LHCN-M2 (cell line): ENCODE measurements around the gene CERT1. TPM values are rescaled to one million over a fixed set of nuclear protein-coding genes. Genes with fewer than 3 reads are reported as not detected.

Source experiments
- DNase-seq: peaks from one replicate; pipeline ENCODE4 v3.0.0-alpha.2; 2012; ENCODE audit warnings: low read depth
- total RNA-seq: library from RNA; depleted of rRNA; stranded (reverse); fragments of >200 nt; gene quantifications from 2 replicates; pipeline ENCODE4 v1.2.3, GENCODE V29; 2014

CERT1 gene
- total RNA-seq, 1 experiment from 2014 or later = 15.8 TPM

DNA sequence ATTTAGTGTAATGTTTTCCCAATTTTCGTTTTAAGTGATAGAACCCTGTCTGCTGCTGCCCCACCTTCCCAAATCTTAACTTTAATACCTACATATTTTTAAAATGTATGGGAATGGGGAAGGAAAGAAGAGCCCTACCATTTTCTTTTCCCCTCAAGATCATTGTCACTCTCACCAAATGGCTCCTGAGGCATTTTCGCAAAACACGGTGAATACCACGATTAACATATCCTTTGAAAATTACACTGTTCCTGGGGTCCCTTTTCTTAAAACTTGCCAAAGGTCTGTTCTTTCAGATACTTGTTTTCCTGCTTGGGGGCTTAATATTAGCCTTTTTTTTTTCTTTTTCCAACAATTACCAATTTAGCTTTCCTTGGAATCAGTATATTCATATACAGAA is 36.1 kb downstream of the CERT1 start:
- no peak for DNase-seq

GRCh38 chr5:75473463-75473862 is 38.0 kb downstream of the CERT1 start:
- DNase-seq = no peak

DNA sequence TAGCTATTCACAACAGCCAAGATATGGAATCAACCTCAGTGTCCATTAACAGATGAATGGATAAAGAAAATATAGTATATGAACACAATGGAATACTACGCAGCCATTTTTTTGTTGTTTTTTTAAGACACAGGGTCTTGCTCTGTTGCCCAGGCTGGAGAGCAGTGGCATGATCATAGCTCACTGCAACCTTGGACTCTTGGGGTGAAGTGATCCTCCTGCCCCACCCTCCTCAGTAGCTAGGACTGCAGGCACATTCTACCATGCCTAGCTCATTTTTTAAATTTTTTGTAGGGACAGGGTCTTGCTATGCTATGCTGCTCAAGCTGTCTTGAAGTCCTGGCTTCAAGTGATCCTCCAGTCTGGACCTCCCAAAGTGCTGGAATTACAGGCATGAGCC is 38.5 kb downstream of the CERT1 start:
- DNase-seq = no peak

GRCh38 chr5:75471193-75471592 is 40.2 kb downstream of the CERT1 start:
- no peak for DNase-seq

GRCh38 chr5:75469017-75469416 is 42.4 kb downstream of the CERT1 start:
- no peak for DNase-seq

GRCh38 chr5:75468593-75468992 is 42.8 kb downstream of the CERT1 start:
- no peak for DNase-seq

DNA sequence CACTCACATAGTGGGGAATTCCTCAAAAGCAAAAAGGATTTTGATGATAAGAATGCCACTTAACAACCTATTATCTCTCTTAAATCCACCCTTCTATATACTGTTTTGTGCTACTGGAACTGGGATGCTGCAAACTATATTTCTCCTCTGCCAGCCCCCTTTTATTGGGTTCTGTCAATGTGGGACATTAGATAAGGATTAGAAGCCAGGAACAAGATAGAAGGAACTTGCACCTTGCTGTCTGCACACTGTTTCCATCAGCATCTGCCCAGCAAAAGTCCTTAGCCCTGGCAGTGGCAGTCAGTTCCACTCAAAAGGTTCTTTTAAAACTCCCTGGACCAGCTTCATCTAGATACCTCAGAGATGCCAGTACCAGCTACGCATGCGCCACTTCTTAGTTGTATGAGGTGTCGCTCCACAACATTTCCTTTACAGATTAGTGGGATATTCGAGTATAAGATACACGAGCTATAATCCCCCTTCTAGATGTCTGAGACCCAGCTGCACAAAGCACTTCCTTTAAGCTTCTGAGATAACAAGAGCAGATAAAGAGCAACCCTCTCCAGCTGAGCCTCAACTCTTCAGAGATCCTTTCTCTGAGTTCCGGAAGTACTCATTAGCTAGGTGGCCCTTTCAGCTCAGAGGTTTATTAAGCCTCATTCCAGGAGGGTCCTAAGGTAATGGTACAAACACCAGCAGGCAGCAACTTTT is 45.3 kb downstream of the CERT1 start:
- no peak for DNase-seq

DNA sequence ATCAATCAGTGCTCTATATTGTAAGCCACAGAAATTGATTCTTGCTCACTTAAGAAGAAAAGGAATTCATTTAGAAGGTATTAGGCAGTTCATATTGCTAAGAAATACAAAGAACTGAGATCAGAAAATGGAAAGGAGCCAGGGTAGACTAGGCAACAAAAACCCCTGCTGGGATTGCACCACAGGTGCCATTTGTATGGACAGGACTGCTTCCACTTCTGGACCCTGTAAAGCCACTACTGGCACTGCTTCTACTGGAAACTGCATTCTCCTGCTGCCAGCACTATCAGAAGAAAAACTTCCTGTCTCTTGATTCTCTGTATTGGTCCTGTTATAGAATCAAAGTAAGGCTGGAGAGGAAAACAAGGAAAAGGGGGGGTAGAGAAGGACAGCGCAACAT is 45.9 kb downstream of the CERT1 start:
- DNase-seq = peak; percentile 18

DNA sequence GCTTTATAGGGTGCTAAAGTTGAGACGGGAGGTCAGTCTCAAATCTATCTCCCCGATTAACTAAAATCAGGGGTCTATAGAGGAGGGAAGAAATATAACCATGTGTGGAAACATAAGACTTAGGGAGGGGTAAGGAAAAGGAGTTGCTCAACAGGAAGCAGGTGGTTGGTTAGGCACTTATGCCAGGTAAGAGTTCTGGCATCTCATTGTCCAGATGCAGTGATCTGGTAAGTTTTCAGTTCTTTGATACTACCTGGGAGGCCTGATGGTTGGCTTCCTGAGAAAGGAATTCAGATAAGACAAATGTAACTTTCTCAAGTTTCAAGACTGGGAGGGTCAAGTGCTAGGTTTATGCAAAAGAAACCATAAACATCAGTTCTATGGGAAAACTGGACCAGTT is 47.7 kb downstream of the CERT1 start:
- no peak for DNase-seq

- peak; percentile 11 for DNase-seq
Observed at GRCh38 chr5:75461679-75462078, 49.8 kb downstream of the CERT1 start.

DNA sequence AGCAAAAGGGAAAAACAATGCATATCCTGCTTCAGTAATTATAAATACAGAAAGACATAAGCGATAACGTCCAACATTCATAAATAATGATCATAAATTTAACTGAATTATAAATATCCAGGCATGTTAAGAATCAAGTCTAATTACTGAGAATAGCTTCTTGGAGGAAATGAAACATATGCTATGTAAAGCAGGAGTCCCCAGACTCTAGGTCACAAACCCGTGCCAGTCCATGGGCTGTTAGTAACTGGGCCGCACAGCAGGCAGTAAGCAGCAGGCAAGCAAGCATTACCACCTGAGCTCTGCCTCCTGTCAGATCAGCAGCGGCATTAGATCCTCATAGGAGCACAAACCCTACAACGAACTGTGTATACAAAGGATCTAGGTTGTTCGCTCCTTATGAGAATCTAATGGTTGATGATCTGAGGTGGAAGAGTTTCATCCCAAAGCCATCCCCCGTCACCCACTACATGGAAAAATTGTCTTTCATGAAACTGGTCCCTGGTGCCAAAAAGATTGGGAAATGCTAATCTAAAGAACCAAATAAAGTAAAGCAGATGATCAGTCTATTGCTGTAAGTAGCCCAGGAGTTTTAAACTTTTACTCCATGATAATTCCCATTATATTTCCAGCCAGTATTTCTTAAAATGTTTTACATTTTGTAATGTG is 50.4 kb downstream of the CERT1 start:
- no peak for DNase-seq

DNA sequence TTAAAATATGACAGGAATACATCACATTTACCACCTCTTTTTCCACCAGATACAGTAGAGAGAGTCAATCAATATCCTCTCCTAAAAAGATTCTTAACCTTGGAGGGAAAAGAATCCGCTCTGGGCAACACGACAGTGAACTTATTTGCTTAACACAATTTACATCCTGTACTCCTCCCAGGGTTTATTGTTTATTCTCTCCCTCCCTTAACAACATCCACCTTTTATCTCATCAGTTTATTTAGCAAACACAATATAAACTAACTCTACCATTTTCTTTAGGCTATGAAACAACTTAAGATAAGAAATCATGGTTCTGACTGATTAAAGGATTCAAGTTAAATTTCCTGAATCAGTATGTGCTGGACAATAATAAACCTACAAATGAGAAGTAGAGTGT is 50.9 kb downstream of the CERT1 start:
- DNase-seq = no peak

- no peak for DNase-seq
Observed at GRCh38 chr5:75457691-75458090, 53.7 kb downstream of the CERT1 start.

DNA sequence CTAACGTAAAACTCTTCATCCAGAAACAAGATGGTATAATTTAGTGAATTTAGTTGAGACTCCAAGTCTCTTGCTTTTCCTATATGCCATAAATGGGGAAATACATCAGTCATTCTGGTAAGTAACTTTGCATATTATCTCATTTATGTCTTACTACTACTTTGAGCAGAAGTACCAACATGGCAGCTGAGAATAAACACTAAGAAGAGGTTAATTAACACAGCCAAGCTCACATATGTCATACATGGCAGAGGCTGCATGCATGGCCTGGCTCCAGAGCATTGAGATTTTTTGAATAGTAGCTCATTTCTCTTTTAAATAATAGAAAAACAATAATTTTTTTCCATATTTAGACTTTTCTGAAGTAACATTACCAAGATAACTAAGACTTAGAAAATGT is 54.3 kb downstream of the CERT1 start:
- no peak for DNase-seq

DNA sequence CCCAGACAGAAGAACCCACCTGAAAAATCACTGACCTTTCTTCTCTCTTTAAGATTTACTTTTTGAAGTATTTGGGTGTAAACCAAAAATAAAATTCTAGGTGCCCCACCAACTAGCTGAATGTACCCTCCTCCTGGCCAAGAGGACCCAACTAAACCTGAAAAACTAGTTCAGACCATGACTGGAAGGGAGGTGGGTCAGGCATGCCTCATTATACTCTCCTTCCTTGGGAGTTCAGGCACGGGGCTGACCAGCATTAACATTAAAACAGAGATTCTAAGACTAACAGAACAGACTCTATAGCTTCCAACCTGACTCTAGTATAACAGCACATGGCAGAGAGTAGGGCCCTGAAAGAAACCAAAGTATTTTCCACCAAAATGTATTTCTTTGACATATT is 61.4 kb downstream of the CERT1 start:
- no peak for DNase-seq

DNA sequence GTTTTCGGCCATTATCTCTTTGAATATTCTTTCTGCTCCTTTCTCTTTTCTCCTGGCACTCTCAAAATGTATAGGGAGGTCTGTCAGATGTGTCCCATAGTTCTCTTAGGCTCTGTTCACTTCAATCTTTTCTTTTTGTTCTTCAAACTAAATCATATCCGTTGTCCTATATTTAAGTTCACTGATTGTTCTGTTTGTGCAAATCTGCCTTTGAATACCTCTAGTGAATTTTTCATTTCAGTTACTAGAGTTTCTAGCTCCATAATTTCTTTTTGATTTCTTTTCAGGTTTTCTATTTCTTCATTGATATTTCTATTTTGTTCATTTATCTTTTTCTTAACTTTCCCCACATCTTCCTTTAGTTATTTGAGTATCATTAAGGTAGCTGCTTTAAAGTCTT is 65.4 kb downstream of the CERT1 start:
- DNase-seq = no peak

DNA sequence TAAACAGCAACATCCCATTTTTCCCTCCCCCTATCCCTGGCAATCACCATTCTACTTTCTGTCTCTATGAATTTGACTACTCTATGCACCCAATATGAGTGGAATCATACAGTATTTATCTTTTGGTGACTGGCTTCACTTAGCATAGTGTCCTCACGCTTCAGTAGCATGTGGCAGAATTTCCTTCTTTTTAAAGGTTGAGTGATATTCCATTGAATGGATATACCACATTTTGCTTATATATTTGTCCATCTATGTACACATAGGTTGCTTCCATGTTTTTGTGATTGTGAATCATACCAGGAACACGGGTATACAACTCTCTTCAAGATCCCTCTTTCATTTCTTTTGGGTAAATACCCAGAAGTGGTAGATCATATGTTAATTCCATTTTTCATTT is 69.9 kb downstream of the CERT1 start:
- DNase-seq = no peak

- DNase-seq = no peak
Observed at GRCh38 chr5:75439276-75439675, 72.2 kb downstream of the CERT1 start.

GRCh38 chr5:75438722-75439121 is 72.7 kb downstream of the CERT1 start:
- DNase-seq = no peak

DNA sequence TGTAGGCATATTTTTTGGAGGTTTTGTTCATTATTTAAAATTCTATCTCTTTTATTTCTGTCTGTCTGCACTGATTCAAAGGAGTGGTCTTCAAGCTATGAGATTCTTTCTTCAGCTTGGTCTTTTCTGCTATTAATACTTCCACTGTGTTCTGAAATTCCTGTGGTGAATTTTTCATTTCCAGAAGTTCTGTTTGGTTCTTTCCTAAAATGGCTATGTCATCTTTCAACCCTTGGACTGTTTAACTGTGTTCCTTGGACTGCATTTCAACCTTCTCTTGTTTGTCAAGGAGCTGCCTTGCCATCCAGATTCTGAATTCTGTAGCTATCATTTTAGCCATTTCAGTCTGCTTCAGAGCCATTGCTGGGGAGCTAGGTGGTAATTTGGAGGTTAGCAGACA is 76.3 kb downstream of the CERT1 start:
- no peak for DNase-seq

- DNase-seq = no peak
Observed at GRCh38 chr5:75433814-75434506, 77.5 kb downstream of the CERT1 start.

- no peak for DNase-seq
Observed at GRCh38 chr5:75414241-75414640, 97.2 kb downstream of the CERT1 start.
